Natural killer cell treated with Interleukin-12 subunit alpha and Interleukin-12 subunit beta and Interleukin-15 and Interleukin-18, amount 100 ng/mL, for 72 hours (primary cell): Measurements from ENCODE around the gene SDC3. TPM values are rescaled to one million over a fixed set of nuclear protein-coding genes. Genes with fewer than 3 reads are reported as not detected.
"Not testable (repeated sequence)": the region's sequence is repeated elsewhere in the genome, so short reads cannot be mapped to it uniquely, and the experiment has no call there.

Experiments used
- ATAC-seq, 2 donors: fragments of 150-1000 bp; cut with Tn5 transposase in 1 of 2; sonication (Bioruptor Pico), chemical (Tn5 transposase) in 1 of 2; 2 replicates each; pipeline ENCODE4 v1.10.0; 2021
- DNase-seq: peaks from one replicate; pipeline ENCODE4 v3.0.0; 2022; ENCODE audit warnings: low spot score
- H3K27ac Mint-ChIP-seq, 2 donors: 1 replicate in 1 of 2; 2 replicates in 1 of 2; pipeline ENCODE4 v1.8.0; 2022; ENCODE audit warnings: mixed read lengths in 2 of 2, mild to moderate bottlenecking in 1 of 2, moderate library complexity in 1 of 2
- H3K27me3 Mint-ChIP-seq, 2 donors: 1 replicate in 1 of 2; 2 replicates in 1 of 2; pipeline ENCODE4 v1.8.0; 2022; ENCODE audit warnings: mixed read lengths in 2 of 2
- H3K36me3 Mint-ChIP-seq: one replicate; pipeline ENCODE4 v1.8.0; 2022; ENCODE audit warnings: mixed read lengths
- H3K4me1 Mint-ChIP-seq, 2 donors: 1 replicate in 1 of 2; 2 replicates in 1 of 2; pipeline ENCODE4 v1.8.0; 2022; ENCODE audit warnings: low read depth in 2 of 2, mixed read lengths in 2 of 2, mild to moderate bottlenecking in 1 of 2
- H3K4me3 Mint-ChIP-seq: one replicate; pipeline ENCODE4 v1.8.0; 2022; ENCODE audit warnings: mixed read lengths
- H3K9me3 Mint-ChIP-seq: 2 replicates; pipeline ENCODE4 v1.8.0; 2022; ENCODE audit warnings: mixed read lengths
- total RNA-seq, 2 donors: library from RNA; stranded (reverse); gene quantifications; one replicate each; pipeline ENCODE4 v1.2.3, GENCODE V29; 2022

The SDC3 gene
- total RNA-seq, 2 donors from 2014 or later, result 0.11 TPM; not detected in 1

GRCh38 chr1:30936541-30937171 lies 28.1 kb upstream of the SDC3 start:
- no peak for ATAC-seq
- H3K9me3 Mint-ChIP-seq, result no peaks in the 10 kb centered on the region
- H3K27ac Mint-ChIP-seq, result no peak overlapping the region
- H3K4me3 Mint-ChIP-seq, result no peak overlapping the region
- peaks cover 33% of the 10 kb centered on the region for H3K36me3 Mint-ChIP-seq
- no peaks in the 10 kb centered on the region for H3K27me3 Mint-ChIP-seq
- DNase-seq, result no peak
- peaks cover 0 to 10% of the 10 kb centered on the region in 2 donors for H3K4me1 Mint-ChIP-seq

DNA sequence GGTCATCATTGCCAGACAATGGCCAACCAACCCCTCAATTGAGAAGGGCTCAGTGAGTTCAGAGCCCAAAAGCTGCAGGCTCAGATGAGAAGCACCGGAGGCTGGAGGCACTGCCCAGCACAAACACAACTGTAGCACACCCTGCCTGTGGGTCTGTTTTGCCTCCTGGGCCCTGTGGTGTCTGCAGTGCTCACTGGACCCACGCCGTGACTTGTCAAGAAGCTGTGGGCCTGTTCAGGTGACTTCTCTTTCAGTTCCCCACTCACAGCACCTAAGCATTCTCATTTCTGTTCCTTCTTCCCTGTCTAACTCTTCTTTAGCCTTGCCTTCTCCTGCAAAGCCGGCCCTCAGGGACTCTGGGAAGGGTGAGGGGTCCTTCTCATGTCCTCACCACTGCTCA lies 27.2 kb upstream of the SDC3 start:
- not testable (repeated sequence) for H3K9me3 Mint-ChIP-seq, ATAC-seq, DNase-seq, H3K4me3 Mint-ChIP-seq, H3K4me1 Mint-ChIP-seq, H3K27me3 Mint-ChIP-seq, H3K27ac Mint-ChIP-seq
- peaks cover 33% of the 10 kb centered on the region for H3K36me3 Mint-ChIP-seq

GRCh38 chr1:30934613-30935012 lies 26.1 kb upstream of the SDC3 start:
- Mint-ChIP-seq H3K9me3 (no peaks in the 10 kb centered on the region), H3K36me3 (peaks cover 30% of the 10 kb centered on the region), H3K27ac (peak overlapping the region; percentile 1 to 35), H3K4me3 (no peak overlapping the region), H3K4me1 (peaks cover 1 to 12% of the 10 kb centered on the region in 2 donors), H3K27me3 (no peaks in the 10 kb centered on the region)
- ATAC-seq (no peak), DNase-seq (no peak)

- no peak for DNase-seq
- Mint-ChIP-seq H3K4me1 (peaks cover 9 to 19% of the 10 kb centered on the region in 2 donors), H3K36me3 (peaks cover 25% of the 10 kb centered on the region), H3K9me3 (no peaks in the 10 kb centered on the region), H3K4me3 (no peak overlapping the region), H3K27ac (peak overlapping the region in 1 of 2 donors; percentile 1), H3K27me3 (no peaks in the 10 kb centered on the region)
- no peak for ATAC-seq
These were observed 25.3 kb upstream of the SDC3 start for GRCh38 chr1:30933874-30934252.

DNA sequence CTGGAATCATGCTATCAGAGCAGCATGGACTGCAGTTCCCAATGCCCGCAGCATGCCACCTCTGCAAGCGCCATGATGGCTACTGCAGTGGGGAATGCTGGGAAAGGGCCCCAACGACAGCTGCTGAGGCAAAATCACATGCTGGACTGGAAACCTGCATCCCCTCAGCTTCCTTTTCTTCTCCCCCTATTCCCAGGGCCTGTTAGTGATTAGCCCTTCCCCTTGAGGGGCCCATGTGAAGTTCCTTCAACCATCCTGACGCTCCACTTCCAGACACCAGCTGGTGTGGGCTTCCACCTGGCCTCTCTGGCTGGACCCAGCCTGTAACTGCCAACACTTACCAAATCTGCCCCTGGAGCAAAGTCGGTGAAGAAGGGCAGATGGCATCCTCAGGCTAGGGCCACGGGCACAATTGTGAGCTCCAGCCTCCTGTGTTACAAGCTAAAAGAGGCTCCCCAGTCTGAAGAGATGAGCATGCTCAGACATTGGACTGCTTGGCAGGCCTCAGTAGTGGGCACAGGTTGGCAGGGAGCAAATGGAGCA lies 22.1 kb upstream of the SDC3 start:
- Mint-ChIP-seq H3K27ac (peak overlapping the region in 1 of 2 donors; percentile 68), H3K4me3 (no peak overlapping the region), H3K9me3 (no peaks in the 10 kb centered on the region), H3K27me3 (no peaks in the 10 kb centered on the region), H3K4me1 (peaks cover 13 to 18% of the 10 kb centered on the region in 2 donors), H3K36me3 (peaks cover 17% of the 10 kb centered on the region)
- no peak for DNase-seq
- ATAC-seq, result no peak

DNA sequence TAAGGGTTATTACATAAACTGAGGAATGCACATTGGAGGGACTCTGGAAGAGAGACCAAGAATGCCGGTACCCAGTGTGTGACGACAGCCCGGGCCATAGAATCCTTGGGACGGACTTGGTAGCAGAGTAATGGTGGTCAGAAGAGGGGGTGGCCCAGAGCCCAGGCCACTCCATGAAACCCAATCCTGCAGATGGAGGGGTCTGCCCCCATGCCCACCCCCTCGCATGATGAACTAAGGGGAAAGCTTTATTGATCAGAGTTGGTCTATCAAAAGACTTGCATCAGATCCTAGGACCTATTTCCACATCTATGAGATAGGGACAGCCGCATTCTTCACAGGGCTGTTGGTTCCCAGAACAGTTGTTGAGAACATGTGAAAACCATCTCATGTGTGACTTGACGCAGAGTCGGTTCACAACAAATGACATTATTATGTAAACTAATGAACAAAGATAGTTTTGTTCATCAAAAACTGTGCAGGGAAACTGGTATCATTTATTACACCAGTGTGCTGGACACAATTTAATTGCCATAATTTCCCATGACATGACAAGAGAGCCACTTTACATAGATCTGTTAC lies 21.5 kb upstream of the SDC3 start:
- no peaks in the 10 kb centered on the region for H3K27me3 Mint-ChIP-seq
- H3K4me3 Mint-ChIP-seq, result no peak overlapping the region
- ATAC-seq (peak in 1 of 2 donors; percentile 6), DNase-seq (no peak)
- H3K4me1 Mint-ChIP-seq, result peaks cover 13 to 15% of the 10 kb centered on the region in 2 donors
- peaks cover 12% of the 10 kb centered on the region for H3K36me3 Mint-ChIP-seq
- H3K9me3 Mint-ChIP-seq, result no peaks in the 10 kb centered on the region
- peak overlapping the region in 1 of 2 donors; percentile 20 for H3K27ac Mint-ChIP-seq

- DNase-seq (peak; percentile 68), ATAC-seq (peak; percentile 87 to 88)
- Mint-ChIP-seq H3K36me3 (peaks cover 5% of the 10 kb centered on the region), H3K9me3 (no peaks in the 10 kb centered on the region), H3K27me3 (no peaks in the 10 kb centered on the region), H3K4me1 (peaks cover 13% of the 10 kb centered on the region in 2 donors), H3K4me3 (no peak overlapping the region), H3K27ac (peak overlapping the region in 1 of 2 donors; percentile 20)
These were observed 20.8 kb upstream of the SDC3 start for GRCh38 chr1:30929135-30929889.

DNA sequence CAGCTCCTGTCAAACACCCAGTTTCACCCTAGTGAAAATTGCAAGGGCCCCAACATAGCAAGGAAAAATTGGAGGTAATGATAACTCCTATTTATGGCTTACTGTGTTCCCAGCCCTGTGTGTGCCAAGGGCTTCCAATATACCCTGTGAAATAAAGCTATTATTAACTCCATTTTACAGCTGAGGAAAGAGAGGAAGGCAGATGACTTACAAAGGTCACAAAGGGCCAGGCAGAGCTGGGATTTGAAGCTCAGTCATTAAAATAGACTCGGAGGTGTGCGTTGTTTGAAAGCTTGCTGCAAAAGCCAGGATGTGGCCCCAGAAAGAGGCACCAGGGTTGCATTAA lies 20.2 kb upstream of the SDC3 start:
- Mint-ChIP-seq H3K27me3 (no peaks in the 10 kb centered on the region), H3K27ac (peak overlapping the region in 1 of 2 donors; percentile 20), H3K9me3 (no peaks in the 10 kb centered on the region), H3K4me3 (no peak overlapping the region), H3K4me1 (peaks cover 13% of the 10 kb centered on the region in 2 donors), H3K36me3 (no peaks in the 10 kb centered on the region)
- DNase-seq (no peak), ATAC-seq (no peak)

GRCh38 chr1:30928171-30928570 lies 19.6 kb upstream of the SDC3 start:
- no peaks in the 10 kb centered on the region for H3K36me3 Mint-ChIP-seq
- no peaks in the 10 kb centered on the region for H3K27me3 Mint-ChIP-seq
- H3K4me3 Mint-ChIP-seq, result no peak overlapping the region
- DNase-seq, result no peak
- no peaks in the 10 kb centered on the region for H3K9me3 Mint-ChIP-seq
- ATAC-seq, result no peak
- peaks cover 13% of the 10 kb centered on the region in 2 donors for H3K4me1 Mint-ChIP-seq
- peak overlapping the region in 1 of 2 donors; percentile 20 for H3K27ac Mint-ChIP-seq

DNA sequence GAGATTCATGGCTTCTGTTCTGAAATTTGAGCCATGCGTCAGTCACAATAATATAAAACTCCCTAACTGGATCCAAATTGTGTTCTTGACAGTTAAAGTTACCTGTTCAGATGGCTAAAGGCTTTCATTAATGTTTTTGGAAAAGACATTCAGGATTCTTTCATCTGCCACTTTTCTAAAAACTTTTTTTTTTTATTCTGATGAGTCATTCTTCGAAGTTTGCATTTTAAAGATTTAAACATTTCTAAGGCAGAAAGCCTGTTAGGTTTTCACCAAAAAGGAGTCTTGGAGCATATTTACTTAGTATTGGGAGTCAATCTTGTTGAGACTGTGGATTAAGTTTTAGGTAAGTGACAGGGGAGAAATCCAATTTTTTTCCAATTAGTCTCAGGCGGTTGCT lies 18.9 kb upstream of the SDC3 start:
- DNase-seq (no peak), ATAC-seq (no peak)
- Mint-ChIP-seq H3K9me3 (no peaks in the 10 kb centered on the region), H3K27ac (no peak overlapping the region), H3K4me3 (no peak overlapping the region), H3K4me1 (peaks cover 13% of the 10 kb centered on the region in 2 donors), H3K36me3 (no peaks in the 10 kb centered on the region), H3K27me3 (peaks cover 0 to 4% of the 10 kb centered on the region in 2 donors)

DNA sequence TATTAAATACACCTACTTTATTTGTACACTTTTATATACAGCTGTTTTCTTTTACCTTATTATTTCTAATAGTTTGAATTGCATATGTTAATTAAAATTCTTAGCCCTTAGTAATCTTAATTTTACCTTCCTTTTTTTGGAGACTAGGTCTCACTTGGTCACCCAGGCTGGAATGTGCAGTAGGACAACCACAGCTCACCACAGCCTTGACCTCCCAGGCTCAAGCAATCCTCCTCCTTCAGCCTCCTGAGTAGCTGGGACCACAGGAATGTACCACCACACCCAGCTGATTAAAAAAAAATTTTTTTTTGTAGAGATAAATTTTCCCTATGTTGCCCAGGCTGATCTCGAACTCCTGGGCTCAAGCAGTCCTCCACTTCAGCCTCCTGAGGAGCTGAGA lies 15.0 kb upstream of the SDC3 start:
- H3K27ac Mint-ChIP-seq, result peak overlapping the region in 1 of 2 donors; percentile 29
- H3K4me3 Mint-ChIP-seq, result no peak overlapping the region
- no peaks in the 10 kb centered on the region for H3K9me3 Mint-ChIP-seq
- no peak for DNase-seq
- no peak for ATAC-seq
- H3K4me1 Mint-ChIP-seq, result peaks cover 1% of the 10 kb centered on the region in 2 donors
- H3K36me3 Mint-ChIP-seq, result no peaks in the 10 kb centered on the region
- peaks cover 5% of the 10 kb centered on the region in 2 donors for H3K27me3 Mint-ChIP-seq

DNA sequence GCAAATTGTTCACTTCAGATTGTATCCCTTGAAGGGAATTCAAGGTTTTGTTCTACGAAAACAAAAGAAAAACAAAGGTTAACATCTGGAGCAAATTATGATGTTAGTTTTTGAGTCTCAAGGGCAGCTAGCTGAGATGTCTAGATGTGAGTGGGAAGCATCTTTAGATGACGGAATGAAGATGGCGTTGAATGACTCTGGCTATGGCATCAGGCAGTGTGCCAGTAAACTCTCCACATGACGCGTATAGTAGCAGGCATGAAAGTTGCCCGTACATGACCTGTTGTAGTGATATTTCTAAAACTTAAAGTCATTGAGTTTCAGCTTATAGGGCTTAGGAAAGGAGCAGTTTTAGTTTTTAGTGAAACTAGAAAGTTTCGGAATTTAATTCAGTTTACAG lies 12.3 kb upstream of the SDC3 start:
- H3K9me3 Mint-ChIP-seq, result no peaks in the 10 kb centered on the region
- peaks cover 5% of the 10 kb centered on the region in 2 donors for H3K27me3 Mint-ChIP-seq
- H3K36me3 Mint-ChIP-seq, result no peaks in the 10 kb centered on the region
- H3K27ac Mint-ChIP-seq, result no peak overlapping the region
- DNase-seq (no peak), ATAC-seq (no peak)
- no peak overlapping the region for H3K4me3 Mint-ChIP-seq
- no peaks in the 10 kb centered on the region for H3K4me1 Mint-ChIP-seq

- H3K27ac Mint-ChIP-seq, result no peak overlapping the region
- H3K36me3 Mint-ChIP-seq, result no peaks in the 10 kb centered on the region
- DNase-seq, result no peak
- no peaks in the 10 kb centered on the region for H3K9me3 Mint-ChIP-seq
- ATAC-seq, result peak in 1 of 2 donors; percentile 71
- H3K4me3 Mint-ChIP-seq, result no peak overlapping the region
- H3K27me3 Mint-ChIP-seq, result peaks cover 5% of the 10 kb centered on the region in 2 donors
- H3K4me1 Mint-ChIP-seq, result no peaks in the 10 kb centered on the region
These were observed 10.7 kb upstream of the SDC3 start for GRCh38 chr1:30919025-30919881.
